Stomach (tissue), 4 donors: ENCODE results near the gene YAF2.

Experiments used
- CTCF ChIP-seq, 7 experiments: fragments of 450-650 bp in 4 of 7; fragments of 200-600 bp in 3 of 7; sonication (generic) in 3 of 7; IDR thresholded peaks; one replicate each; pipeline ENCODE4 v1.5.1; 2016 to 2019; ENCODE audit warnings: antibody characterized with exemption in 7 of 7, control low read depth in 2 of 7, mild to moderate bottlenecking in 1 of 7
- POLR2A ChIP-seq, 4 donors: fragments of 450-650 bp; IDR thresholded peaks; one replicate each; pipeline ENCODE4 v1.6.1; 2016; ENCODE audit warnings: antibody characterized with exemption in 4 of 4, control low read depth in 2 of 4, mild to moderate bottlenecking in 1 of 4, moderate library complexity in 1 of 4
- POLR2AphosphoS5 ChIP-seq, 3 donors: sonication (generic); formaldehyde crosslinking; IDR thresholded peaks; one replicate each; pipeline ENCODE4 v1.6.1; 2016; ENCODE audit warnings: antibody characterized with exemption in 3 of 3

- TF ChIP-seq POLR2A (IDR thresholded peaks at IDR 0.05) (no peak), CTCF (IDR thresholded peaks at IDR 0.05) (no peak), POLR2AphosphoS5 (IDR thresholded peaks at IDR 0.05) (no peak)
Observed at GRCh38 chr12:42262271-42262670, 24.2 kb upstream of the YAF2 start.
